Measurements from ENCODE around the gene MSLN.

The MSLN gene

GRCh38 chr16:791131-791530, 30.6 kb downstream of the MSLN start:
- DNase-seq (ENCODE audit: low read depth in 2 of 2) = no peak

- no peak for DNase-seq (ENCODE audit: low read depth in 2 of 2)
Observed at GRCh38 chr16:792221-792995, 31.9 kb downstream of the MSLN start.

- DNase-seq (ENCODE audit: low read depth in 2 of 2) = no peak
Observed at GRCh38 chr16:793414-793813, 32.9 kb downstream of the MSLN start.

- DNase-seq (ENCODE audit: low read depth in 2 of 2) = no peak
Observed at GRCh38 chr16:794091-794822, 33.7 kb downstream of the MSLN start.

GRCh38 chr16:794853-795466, 34.4 kb downstream of the MSLN start:
- no peak for DNase-seq (ENCODE audit: low read depth in 2 of 2)

- DNase-seq (ENCODE audit: low read depth in 2 of 2) = no peak
Observed at GRCh38 chr16:795580-796229, 35.2 kb downstream of the MSLN start.

- DNase-seq (ENCODE audit: low read depth in 2 of 2) = no peak
Observed at GRCh38 chr16:796296-797119, 36.0 kb downstream of the MSLN start.

GRCh38 chr16:797120-797420, 36.5 kb downstream of the MSLN start:
- no peak for DNase-seq (ENCODE audit: low read depth in 2 of 2)

GRCh38 chr16:797686-798085, 37.2 kb downstream of the MSLN start:
- no peak for DNase-seq (ENCODE audit: low read depth in 2 of 2)

- no peak for DNase-seq (ENCODE audit: low read depth in 2 of 2)
Observed at GRCh38 chr16:798666-799065, 38.1 kb downstream of the MSLN start.

- no peak for DNase-seq (ENCODE audit: low read depth in 2 of 2)
Observed at GRCh38 chr16:799111-799947, 38.8 kb downstream of the MSLN start.

GRCh38 chr16:799948-800833, 39.7 kb downstream of the MSLN start, which contains the start of gene GNG13:
TSS of gene GNG13 (minus strand) at chr16:800734. CDS start at chr16:799077, 1,657 bp downstream.
- no peak for DNase-seq (ENCODE audit: low read depth in 2 of 2)

- no peak for DNase-seq (ENCODE audit: low read depth in 2 of 2)
Observed at GRCh38 chr16:800834-801511, 40.4 kb downstream of the MSLN start.

GRCh38 chr16:801584-802363, 41.2 kb downstream of the MSLN start:
- no peak for DNase-seq (ENCODE audit: low read depth in 2 of 2)

- DNase-seq (ENCODE audit: low read depth in 2 of 2) = no peak
Observed at GRCh38 chr16:802461-802860, 41.9 kb downstream of the MSLN start.

- DNase-seq (ENCODE audit: low read depth in 2 of 2) = no peak
Observed at GRCh38 chr16:802914-803753, 42.6 kb downstream of the MSLN start.

GRCh38 chr16:803754-804080, 43.2 kb downstream of the MSLN start:
- no peak for DNase-seq (ENCODE audit: low read depth in 2 of 2)

Measured in stimulated activated CD8-positive, alpha-beta memory T cell treated with anti-CD3 and anti-CD28 coated beads, Interleukin-7, amount 100 ng/mL, for 1 hour (primary cell).